Keratinocyte (primary cell): ENCODE results near the gene DNM1L. TPM values are rescaled to one million over a fixed set of nuclear protein-coding genes. Genes with fewer than 3 reads are reported as not detected.
"Not testable (repeated sequence)": the region's sequence is repeated elsewhere in the genome, so short reads cannot be mapped to it uniquely, and the experiment has no call there.

ENCODE experiments used
- DNase-seq: peaks from one replicate; pipeline ENCODE4 v3.0.0-alpha.2; 2011; ENCODE audit warnings: low read depth, missing footprints, low spot score
- FAIRE-seq: peaks from 2 replicates; lab custom pipeline; 2011; peaks lifted over from hg19 to GRCh38; lab: Jason Lieb, UNC
- H2AFZ ChIP-seq: 2 replicates; pipeline ENCODE4 v1.6.0; 2012; ENCODE audit warnings: low read length, control low read depth, inconsistent platforms; ENCODE audit not compliant: control insufficient read depth
- H3K27ac ChIP-seq: 2 replicates; pipeline ENCODE4 v1.5.1; 2011; ENCODE audit warnings: low read length; ENCODE audit not compliant: control insufficient read depth, insufficient read depth
- H3K27me3 ChIP-seq: 3 replicates; pipeline ENCODE4 v1.6.0; 2011; ENCODE audit warnings: low read length; ENCODE audit not compliant: control insufficient read depth, insufficient read depth; ENCODE audit errors: extremely low read depth
- H3K36me3 ChIP-seq, 2 experiments: 2 replicates in 1 of 2; 3 replicates in 1 of 2; pipeline ENCODE4 v1.5.1; 2011; ENCODE audit warnings: low read length in 2 of 2, mild to moderate bottlenecking in 1 of 2; ENCODE audit not compliant: control insufficient read depth in 2 of 2, insufficient read depth in 2 of 2; ENCODE audit errors: extremely low read depth in 1 of 2
- H3K4me1 ChIP-seq: 3 replicates; pipeline ENCODE4 v1.5.1; 2011; ENCODE audit warnings: low read length; ENCODE audit not compliant: control insufficient read depth, insufficient read depth; ENCODE audit errors: extremely low read depth
- H3K4me2 ChIP-seq: 3 replicates; pipeline ENCODE4 v1.6.0; 2011; ENCODE audit warnings: low read depth, low read length; ENCODE audit not compliant: control insufficient read depth, insufficient read depth; ENCODE audit errors: extremely low read depth
- H3K4me3 ChIP-seq, 3 experiments: fragments of 200-600 bp in 1 of 3; sonication (generic) in 1 of 3; 2 replicates in 2 of 3; 3 replicates in 1 of 3; pipeline ENCODE4 v1.5.1; 2011 to 2016; ENCODE audit warnings: low read length in 3 of 3, mild to moderate bottlenecking in 3 of 3, control low read depth in 2 of 3, inconsistent platforms in 1 of 3, low read depth in 1 of 3, mixed read lengths in 1 of 3, mixed run types in 1 of 3, moderate library complexity in 1 of 3; ENCODE audit not compliant: control insufficient read depth in 2 of 3, insufficient read depth in 2 of 3; ENCODE audit errors: extremely low read depth in 1 of 3
- H3K79me2 ChIP-seq: 2 replicates; pipeline ENCODE4 v1.6.0; 2012; ENCODE audit warnings: low read length; ENCODE audit not compliant: control insufficient read depth, insufficient read depth
- H3K9ac ChIP-seq: 3 replicates; pipeline ENCODE4 v1.6.0; 2011; ENCODE audit warnings: low read length; ENCODE audit not compliant: control insufficient read depth, insufficient read depth; ENCODE audit errors: extremely low read depth
- H3K9me1 ChIP-seq: 3 replicates; pipeline ENCODE4 v1.6.0; 2011; ENCODE audit warnings: low read length; ENCODE audit not compliant: control insufficient read depth, insufficient read depth; ENCODE audit errors: extremely low read depth
- H3K9me3 ChIP-seq: 2 replicates; pipeline ENCODE4 v1.5.1; 2012; ENCODE audit warnings: low read depth, low read length; ENCODE audit not compliant: control insufficient read depth
- H4K20me1 ChIP-seq: 3 replicates; pipeline ENCODE4 v1.6.0; 2011; ENCODE audit warnings: low read length; ENCODE audit not compliant: control insufficient read depth, insufficient read depth; ENCODE audit errors: extremely low read depth
- EZH2 ChIP-seq: IDR thresholded peaks from one replicate; pipeline ENCODE4 v1.6.1; 2012; ENCODE audit warnings: inconsistent platforms, mild to moderate bottlenecking, low read length, moderate library complexity
- dilution Hi-C: fragments of 300-500 bp; cut with MboI; formaldehyde crosslinking; loops from one replicate; pipeline ENCODE4 v1.7.0; 2020; ENCODE audit warnings: low sequenced_read_pairs; ENCODE audit not compliant: extremely low pct_ligation_motif_present
- polyA plus RNA-seq, 5 experiments: library from polyadenylated mRNA; depleted of rRNA in 3 of 5; stranded (reverse) in 3 of 5; stranded (forward) in 1 of 5; unstranded in 1 of 5; fragments of >200 nt; gene quantifications; 1 replicate in 1 of 5; 2 replicates in 3 of 5; 3 replicates in 1 of 5; pipeline versions ENCODE4 v1.2.1 to v1.2.3, GENCODE V29; 2011 to 2012; ENCODE audit warnings: missing spikeins in 2 of 5, low read depth in 1 of 5, low replicate concordance in 1 of 5
- TF ChIP-seq, protein P1 (sequence below), 3 experiments: IDR thresholded peaks in 1 of 3; conservative IDR thresholded peaks in 1 of 3; optimal IDR thresholded peaks in 1 of 3; 2 replicates in 2 of 3; 3 replicates in 1 of 3; pipeline versions ENCODE3 to v1.5.1; 2011; ENCODE audit warnings: low read length in 3 of 3, mild to moderate bottlenecking in 3 of 3, moderate library complexity in 2 of 3, control low read depth in 1 of 3, inconsistent platforms in 1 of 3; ENCODE audit not compliant: insufficient read depth in 2 of 3; ENCODE audit errors: extremely low read depth in 1 of 3

The DNM1L gene
- polyA plus RNA-seq, 1 donor (not counting 4 experiments of a cell fraction or from before 2014, with no cell fraction given): 115 TPM

DNA sequence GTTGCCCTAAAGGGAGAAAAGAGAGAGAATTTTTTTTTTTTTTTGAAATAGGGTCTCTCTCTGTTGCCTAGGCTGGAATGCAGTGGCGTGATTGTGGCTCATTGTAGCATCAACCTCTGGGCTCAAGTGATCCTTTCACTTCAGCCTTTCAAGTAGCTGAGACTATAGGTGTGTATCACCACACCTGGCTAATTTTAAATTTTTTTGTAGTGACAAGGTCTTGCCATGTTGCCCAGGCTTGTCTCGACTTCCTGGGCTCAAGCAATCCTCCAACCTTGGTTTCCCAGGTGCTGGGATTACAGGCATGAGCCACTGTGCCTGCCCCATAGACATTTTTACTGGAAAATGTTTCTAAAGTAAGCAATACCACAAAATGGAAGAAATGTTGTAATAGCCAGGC, 39.8 kb downstream of the DNM1L start:
- DNase-seq (peak; percentile 89), FAIRE-seq (peak; percentile 99)
- Histone ChIP-seq H2AFZ (no peak overlapping the region), H3K4me2 (peak overlapping the region; percentile 62), H3K9me1 (no peaks in the 10 kb centered on the region), H3K27me3 (no peaks in the 10 kb centered on the region), H3K4me3 (no peak overlapping the region), H3K4me1 (peaks cover 31% of the 10 kb centered on the region), H3K9me3 (no peaks in the 10 kb centered on the region), H4K20me1 (no peaks in the 10 kb centered on the region), H3K79me2 (peaks cover 10% of the 10 kb centered on the region), H3K36me3 (peaks cover 8 to 18% of the 10 kb centered on the region in 2 experiments), H3K9ac (peak overlapping the region; percentile 76), H3K27ac (peak overlapping the region; percentile 98)
- dilution Hi-C loops: no loop called here
- no peak for TF ChIP-seq EZH2
- TF ChIP-seq, protein P1, sequence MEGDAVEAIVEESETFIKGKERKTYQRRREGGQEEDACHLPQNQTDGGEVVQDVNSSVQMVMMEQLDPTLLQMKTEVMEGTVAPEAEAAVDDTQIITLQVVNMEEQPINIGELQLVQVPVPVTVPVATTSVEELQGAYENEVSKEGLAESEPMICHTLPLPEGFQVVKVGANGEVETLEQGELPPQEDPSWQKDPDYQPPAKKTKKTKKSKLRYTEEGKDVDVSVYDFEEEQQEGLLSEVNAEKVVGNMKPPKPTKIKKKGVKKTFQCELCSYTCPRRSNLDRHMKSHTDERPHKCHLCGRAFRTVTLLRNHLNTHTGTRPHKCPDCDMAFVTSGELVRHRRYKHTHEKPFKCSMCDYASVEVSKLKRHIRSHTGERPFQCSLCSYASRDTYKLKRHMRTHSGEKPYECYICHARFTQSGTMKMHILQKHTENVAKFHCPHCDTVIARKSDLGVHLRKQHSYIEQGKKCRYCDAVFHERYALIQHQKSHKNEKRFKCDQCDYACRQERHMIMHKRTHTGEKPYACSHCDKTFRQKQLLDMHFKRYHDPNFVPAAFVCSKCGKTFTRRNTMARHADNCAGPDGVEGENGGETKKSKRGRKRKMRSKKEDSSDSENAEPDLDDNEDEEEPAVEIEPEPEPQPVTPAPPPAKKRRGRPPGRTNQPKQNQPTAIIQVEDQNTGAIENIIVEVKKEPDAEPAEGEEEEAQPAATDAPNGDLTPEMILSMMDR (optimal IDR thresholded peaks at IDR 0.05 in 1 of 3, IDR thresholded peaks at IDR 0.05 in 1 of 3, conservative IDR thresholded peaks at IDR 0.05 in 1 of 3; ENCODE audit: extremely low read depth in 1 of 3, insufficient read depth in 2 of 3, low read length in 3 of 3): no peak

DNA sequence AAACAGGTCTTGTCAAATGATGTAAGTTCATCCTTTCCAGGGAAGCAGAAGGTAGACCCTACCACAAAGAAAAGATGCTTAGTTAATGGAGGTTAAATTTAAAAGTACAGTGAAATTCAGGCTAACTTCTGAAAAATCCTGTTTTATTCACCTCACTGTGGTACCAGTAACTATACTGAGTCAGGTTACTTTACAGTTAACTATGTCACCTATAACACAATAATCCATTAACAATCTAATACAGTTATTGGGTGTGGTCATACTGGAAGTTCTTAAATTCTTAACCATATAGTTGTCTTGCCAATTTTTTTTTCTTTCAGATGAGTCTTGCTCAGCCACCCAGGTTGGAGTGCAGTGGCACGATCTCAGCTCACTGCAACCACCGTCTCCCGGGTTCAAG, 46.2 kb downstream of the DNM1L start:
- H3K4me2 ChIP-seq, H3K9ac ChIP-seq, DNase-seq, H3K27me3 ChIP-seq, H3K9me3 ChIP-seq, H4K20me1 ChIP-seq, dilution Hi-C loops, H2AFZ ChIP-seq, H3K9me1 ChIP-seq, H3K4me3 ChIP-seq, FAIRE-seq, H3K27ac ChIP-seq, H3K4me1 ChIP-seq: not testable (repeated sequence)
- H3K79me2 ChIP-seq: peaks cover 15% of the 10 kb centered on the region
- H3K36me3 ChIP-seq: peaks cover 10 to 32% of the 10 kb centered on the region in 2 experiments

DNA sequence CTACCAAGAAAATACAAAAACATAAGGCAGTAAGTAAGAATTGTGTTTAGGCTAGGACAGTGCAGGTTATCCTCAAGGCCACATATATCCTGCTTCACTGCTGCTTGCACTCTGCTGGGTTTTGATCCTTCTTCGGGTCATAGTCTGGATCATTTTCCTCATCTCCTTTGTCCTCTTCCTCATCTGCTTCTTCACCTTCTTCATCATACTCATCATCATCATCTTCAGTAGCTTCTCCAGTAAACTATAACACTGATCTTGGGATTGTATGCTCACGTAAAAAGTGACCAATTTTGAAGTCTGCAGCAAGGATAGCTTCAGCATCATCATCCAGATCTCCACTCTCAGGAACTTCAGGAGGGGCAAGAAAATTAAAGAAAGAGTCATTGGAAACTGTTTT, 47.2 kb downstream of the DNM1L start:
- Histone ChIP-seq H4K20me1 (no peaks in the 10 kb centered on the region), H3K4me1 (peaks cover 3% of the 10 kb centered on the region), H3K27me3 (no peaks in the 10 kb centered on the region), H3K9me3 (no peaks in the 10 kb centered on the region), H3K9ac (no peak overlapping the region), H3K79me2 (peaks cover 10% of the 10 kb centered on the region), H3K4me2 (no peak overlapping the region), H3K36me3 (peaks cover 10 to 25% of the 10 kb centered on the region in 2 experiments), H2AFZ (no peak overlapping the region), H3K9me1 (no peaks in the 10 kb centered on the region), H3K4me3 (no peak overlapping the region), H3K27ac (no peak overlapping the region)
- dilution Hi-C loops: no loop called here
- no peak for DNase-seq
- no peak for TF ChIP-seq EZH2
- FAIRE-seq: peak; percentile 62
